Measurements from ENCODE around the gene TTLL5. TPM values are rescaled to one million over a fixed set of nuclear protein-coding genes. Genes with fewer than 3 reads are reported as not detected.

Gene TTLL5
- total and polyA plus RNA-seq, 9 of the 15 experiments (the other 6 are each of a cell fraction or from before 2014, with no cell fraction given), result 4.1 to 18.9 (median 12.6) TPM

DNA sequence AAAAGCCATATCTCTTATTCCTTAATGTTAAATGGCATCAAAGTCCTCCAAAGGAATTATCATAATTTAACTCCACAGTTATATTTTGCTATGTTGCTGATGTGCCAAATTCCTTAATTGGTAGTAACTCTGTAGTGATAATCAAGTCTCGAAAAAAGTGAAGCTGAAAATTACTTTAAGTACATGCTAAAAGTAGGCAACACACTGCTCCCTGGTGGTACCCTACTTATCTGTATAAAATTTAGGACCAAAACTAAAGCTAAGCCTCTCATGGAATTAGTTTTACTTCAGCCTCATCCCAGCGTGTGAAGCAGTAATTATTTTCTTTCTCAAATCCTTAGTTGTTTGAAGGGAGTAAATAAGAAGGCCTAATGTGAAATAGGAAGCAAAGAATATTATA lies 132.8 kb downstream of the TTLL5 start (continued):
- TF ChIP-seq JUN (IDR thresholded peaks at IDR 0.05; ENCODE audit: borderline replicate concordance, low read depth, low read length) (no peak), JUN (CRISPR knock-in tag; IDR thresholded peaks at IDR 0.05; ENCODE audit: borderline replicate concordance) (no peak), C11orf30 (IDR thresholded peaks at IDR 0.05; ENCODE audit: low read depth) (no peak), JUND (IDR thresholded peaks at IDR 0.05; ENCODE audit: borderline replicate concordance, low read depth, low read length) (no peak), JUND (tag; IDR thresholded peaks at IDR 0.05; ENCODE audit: borderline replicate concordance, low read depth, low read length) (no peak)
- TF ChIP-seq, protein P1, sequence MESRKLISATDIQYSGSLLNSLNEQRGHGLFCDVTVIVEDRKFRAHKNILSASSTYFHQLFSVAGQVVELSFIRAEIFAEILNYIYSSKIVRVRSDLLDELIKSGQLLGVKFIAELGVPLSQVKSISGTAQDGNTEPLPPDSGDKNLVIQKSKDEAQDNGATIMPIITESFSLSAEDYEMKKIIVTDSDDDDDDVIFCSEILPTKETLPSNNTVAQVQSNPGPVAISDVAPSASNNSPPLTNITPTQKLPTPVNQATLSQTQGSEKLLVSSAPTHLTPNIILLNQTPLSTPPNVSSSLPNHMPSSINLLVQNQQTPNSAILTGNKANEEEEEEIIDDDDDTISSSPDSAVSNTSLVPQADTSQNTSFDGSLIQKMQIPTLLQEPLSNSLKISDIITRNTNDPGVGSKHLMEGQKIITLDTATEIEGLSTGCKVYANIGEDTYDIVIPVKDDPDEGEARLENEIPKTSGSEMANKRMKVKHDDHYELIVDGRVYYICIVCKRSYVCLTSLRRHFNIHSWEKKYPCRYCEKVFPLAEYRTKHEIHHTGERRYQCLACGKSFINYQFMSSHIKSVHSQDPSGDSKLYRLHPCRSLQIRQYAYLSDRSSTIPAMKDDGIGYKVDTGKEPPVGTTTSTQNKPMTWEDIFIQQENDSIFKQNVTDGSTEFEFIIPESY (CRISPR knock-in tag; IDR thresholded peaks at IDR 0.05), result no peak
- TF ChIP-seq, protein P2, sequence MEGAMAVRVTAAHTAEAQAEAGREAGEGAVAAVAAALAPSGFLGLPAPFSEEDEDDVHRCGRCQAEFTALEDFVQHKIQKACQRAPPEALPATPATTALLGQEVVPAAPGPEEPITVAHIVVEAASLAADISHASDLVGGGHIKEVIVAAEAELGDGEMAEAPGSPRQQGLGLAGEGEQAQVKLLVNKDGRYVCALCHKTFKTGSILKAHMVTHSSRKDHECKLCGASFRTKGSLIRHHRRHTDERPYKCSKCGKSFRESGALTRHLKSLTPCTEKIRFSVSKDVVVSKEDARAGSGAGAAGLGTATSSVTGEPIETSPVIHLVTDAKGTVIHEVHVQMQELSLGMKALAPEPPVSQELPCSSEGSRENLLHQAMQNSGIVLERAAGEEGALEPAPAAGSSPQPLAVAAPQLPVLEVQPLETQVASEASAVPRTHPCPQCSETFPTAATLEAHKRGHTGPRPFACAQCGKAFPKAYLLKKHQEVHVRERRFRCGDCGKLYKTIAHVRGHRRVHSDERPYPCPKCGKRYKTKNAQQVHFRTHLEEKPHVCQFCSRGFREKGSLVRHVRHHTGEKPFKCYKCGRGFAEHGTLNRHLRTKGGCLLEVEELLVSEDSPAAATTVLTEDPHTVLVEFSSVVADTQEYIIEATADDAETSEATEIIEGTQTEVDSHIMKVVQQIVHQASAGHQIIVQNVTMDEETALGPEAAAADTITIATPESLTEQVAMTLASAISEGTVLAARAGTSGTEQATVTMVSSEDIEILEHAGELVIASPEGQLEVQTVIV (CRISPR knock-in tag; IDR thresholded peaks at IDR 0.05; ENCODE audit: borderline replicate concordance), result no peak
- TF ChIP-seq, protein P3, sequence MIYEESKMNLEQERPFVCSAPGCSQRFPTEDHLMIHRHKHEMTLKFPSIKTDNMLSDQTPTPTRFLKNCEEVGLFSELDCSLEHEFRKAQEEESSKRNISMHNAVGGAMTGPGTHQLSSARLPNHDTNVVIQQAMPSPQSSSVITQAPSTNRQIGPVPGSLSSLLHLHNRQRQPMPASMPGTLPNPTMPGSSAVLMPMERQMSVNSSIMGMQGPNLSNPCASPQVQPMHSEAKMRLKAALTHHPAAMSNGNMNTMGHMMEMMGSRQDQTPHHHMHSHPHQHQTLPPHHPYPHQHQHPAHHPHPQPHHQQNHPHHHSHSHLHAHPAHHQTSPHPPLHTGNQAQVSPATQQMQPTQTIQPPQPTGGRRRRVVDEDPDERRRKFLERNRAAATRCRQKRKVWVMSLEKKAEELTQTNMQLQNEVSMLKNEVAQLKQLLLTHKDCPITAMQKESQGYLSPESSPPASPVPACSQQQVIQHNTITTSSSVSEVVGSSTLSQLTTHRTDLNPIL (CRISPR knock-in tag; IDR thresholded peaks at IDR 0.05), result no peak
